Ovary (tissue), 3 donors: Measurements from ENCODE around the gene TMEM145.

ENCODE experiments used
- CTCF ChIP-seq, 3 donors: fragments of 450-650 bp in 2 of 3; fragments of 200-600 bp in 1 of 3; IDR thresholded peaks; one replicate each; pipeline versions ENCODE4 v1.5.1 to v1.8.0; 2016 to 2022; ENCODE audit warnings: antibody characterized with exemption in 3 of 3, mild to moderate bottlenecking in 1 of 3
- POLR2A ChIP-seq: fragments of 450-650 bp; IDR thresholded peaks from one replicate; pipeline ENCODE4 v1.6.1; 2017; ENCODE audit warnings: antibody characterized with exemption, mild to moderate bottlenecking, moderate library complexity
- donor health status: DM: no; HTN: no; CAD: no.

- TF ChIP-seq CTCF (IDR thresholded peaks at IDR 0.05) (no peak), POLR2A (no peak)
These were observed 21.7 kb upstream of the TMEM145 start for GRCh38 chr19:42291435-42291810.
